ENCODE results near the gene RNPS1.

The RNPS1 gene

GRCh38 chr16:2228161-2228824 is 39.6 kb downstream of the RNPS1 start:
- peaks cover 3% of the 10 kb centered on the region for H3K36me3 ChIP-seq (ENCODE audit: control insufficient read depth, insufficient read depth, low read length)
- peaks cover 25% of the 10 kb centered on the region for H3K4me1 ChIP-seq (ENCODE audit: control insufficient read depth, insufficient read depth, low read length)
- H3K27me3 ChIP-seq (ENCODE audit: control insufficient read depth, insufficient read depth, low read length) = no peaks in the 10 kb centered on the region
- H3K9ac ChIP-seq (ENCODE audit: low read length) = no peak overlapping the region
- H3K4me3 ChIP-seq (ENCODE audit: low read length) = no peak overlapping the region
- no peaks in the 10 kb centered on the region for H3K9me3 ChIP-seq (ENCODE audit: control insufficient read depth, low read length)

- no peaks in the 10 kb centered on the region for H3K9me3 ChIP-seq (ENCODE audit: control insufficient read depth, low read length)
- no peak overlapping the region for H3K4me3 ChIP-seq (ENCODE audit: low read length)
- no peak overlapping the region for H3K9ac ChIP-seq (ENCODE audit: low read length)
- H3K36me3 ChIP-seq (ENCODE audit: control insufficient read depth, insufficient read depth, low read length) = peaks cover 3% of the 10 kb centered on the region
- H3K4me1 ChIP-seq (ENCODE audit: control insufficient read depth, insufficient read depth, low read length) = peaks cover 25% of the 10 kb centered on the region
- H3K27me3 ChIP-seq (ENCODE audit: control insufficient read depth, insufficient read depth, low read length) = no peaks in the 10 kb centered on the region
These were observed 41.0 kb downstream of the RNPS1 start for GRCh38 chr16:2226918-2227317.

- peak overlapping the region; percentile 24 for H3K9ac ChIP-seq (ENCODE audit: low read length)
These were observed 41.6 kb downstream of the RNPS1 start for GRCh38 chr16:2226245-2226793.

GRCh38 chr16:2223942-2224486 is 43.9 kb downstream of the RNPS1 start:
- H3K36me3 ChIP-seq (ENCODE audit: control insufficient read depth, insufficient read depth, low read length) = no peaks in the 10 kb centered on the region
- no peaks in the 10 kb centered on the region for H3K27me3 ChIP-seq (ENCODE audit: control insufficient read depth, insufficient read depth, low read length)
- peak overlapping the region; percentile 77 for H3K4me3 ChIP-seq (ENCODE audit: low read length)
- peak overlapping the region; percentile 93 for H3K9ac ChIP-seq (ENCODE audit: low read length)
- H3K4me1 ChIP-seq (ENCODE audit: control insufficient read depth, insufficient read depth, low read length) = peaks cover 25% of the 10 kb centered on the region
- H3K9me3 ChIP-seq (ENCODE audit: control insufficient read depth, low read length) = no peaks in the 10 kb centered on the region

More at GRCh38 chr16:2226245-2226793, 41.6 kb downstream of the RNPS1 start:
- H3K27me3 ChIP-seq (ENCODE audit: control insufficient read depth, insufficient read depth, low read length) = no peaks in the 10 kb centered on the region
- peaks cover 25% of the 10 kb centered on the region for H3K4me1 ChIP-seq (ENCODE audit: control insufficient read depth, insufficient read depth, low read length)
- no peaks in the 10 kb centered on the region for H3K9me3 ChIP-seq (ENCODE audit: control insufficient read depth, low read length)
- no peak overlapping the region for H3K4me3 ChIP-seq (ENCODE audit: low read length)
- peaks cover 3% of the 10 kb centered on the region for H3K36me3 ChIP-seq (ENCODE audit: control insufficient read depth, insufficient read depth, low read length)

GRCh38 chr16:2223221-2223941 is 44.5 kb downstream of the RNPS1 start, which contains the start of gene E4F1:
Gene E4F1, plus strand, starts transcription at chr16:2223591. Its CDS starts 23 bp downstream, at chr16:2223614.
- Histone ChIP-seq H3K36me3 (ENCODE audit: control insufficient read depth, insufficient read depth, low read length) (no peaks in the 10 kb centered on the region), H3K27me3 (ENCODE audit: control insufficient read depth, insufficient read depth, low read length) (no peaks in the 10 kb centered on the region), H3K9me3 (ENCODE audit: control insufficient read depth, low read length) (no peaks in the 10 kb centered on the region), H3K9ac (ENCODE audit: low read length) (peak within 1 kb of the TSS; percentile 93), H3K4me3 (ENCODE audit: low read length) (peak within 1 kb of the TSS; percentile 77), H3K4me1 (ENCODE audit: control insufficient read depth, insufficient read depth, low read length) (peaks cover 25% of the 10 kb centered on the region)

GRCh38 chr16:2216330-2216729 is 51.6 kb downstream of the RNPS1 start:
- Histone ChIP-seq H3K27me3 (ENCODE audit: control insufficient read depth, insufficient read depth, low read length) (no peaks in the 10 kb centered on the region), H3K36me3 (ENCODE audit: control insufficient read depth, insufficient read depth, low read length) (no peaks in the 10 kb centered on the region), H3K9ac (ENCODE audit: low read length) (no peak overlapping the region), H3K9me3 (ENCODE audit: control insufficient read depth, low read length) (no peaks in the 10 kb centered on the region), H3K4me3 (ENCODE audit: low read length) (no peak overlapping the region), H3K4me1 (ENCODE audit: control insufficient read depth, insufficient read depth, low read length) (peaks cover 22% of the 10 kb centered on the region)

- Histone ChIP-seq H3K4me3 (ENCODE audit: low read length) (peak within 1 kb of the TSS; percentile 46), H3K36me3 (ENCODE audit: control insufficient read depth, insufficient read depth, low read length) (no peaks in the 10 kb centered on the region), H3K9ac (ENCODE audit: low read length) (peak within 1 kb of the TSS; percentile 86), H3K27me3 (ENCODE audit: control insufficient read depth, insufficient read depth, low read length) (no peaks in the 10 kb centered on the region), H3K4me1 (ENCODE audit: control insufficient read depth, insufficient read depth, low read length) (peaks cover 22% of the 10 kb centered on the region), H3K9me3 (ENCODE audit: control insufficient read depth, low read length) (no peaks in the 10 kb centered on the region)
These were observed 53.3 kb downstream of the RNPS1 start, which contains the start of gene PGP for GRCh38 chr16:2214719-2214968. Gene PGP, minus strand, starts transcription at chr16:2214840. Its CDS starts 63 bp downstream, at chr16:2214777.

- Histone ChIP-seq H3K9me3 (ENCODE audit: control insufficient read depth, low read length) (no peaks in the 10 kb centered on the region), H3K4me3 (ENCODE audit: low read length) (peak overlapping the region; percentile 2), H3K9ac (ENCODE audit: low read length) (peak overlapping the region; percentile 61), H3K36me3 (ENCODE audit: control insufficient read depth, insufficient read depth, low read length) (no peaks in the 10 kb centered on the region), H3K27me3 (ENCODE audit: control insufficient read depth, insufficient read depth, low read length) (no peaks in the 10 kb centered on the region), H3K4me1 (ENCODE audit: control insufficient read depth, insufficient read depth, low read length) (peaks cover 22% of the 10 kb centered on the region)
These were observed 53.9 kb downstream of the RNPS1 start for GRCh38 chr16:2213817-2214718.

GRCh38 chr16:2212362-2213324 is 55.3 kb downstream of the RNPS1 start:
- Histone ChIP-seq H3K27me3 (ENCODE audit: control insufficient read depth, insufficient read depth, low read length) (no peaks in the 10 kb centered on the region), H3K4me3 (ENCODE audit: low read length) (no peak overlapping the region), H3K4me1 (ENCODE audit: control insufficient read depth, insufficient read depth, low read length) (peaks cover 22% of the 10 kb centered on the region), H3K36me3 (ENCODE audit: control insufficient read depth, insufficient read depth, low read length) (peaks cover 4% of the 10 kb centered on the region), H3K9ac (ENCODE audit: low read length) (peak overlapping the region; percentile 35), H3K9me3 (ENCODE audit: control insufficient read depth, low read length) (no peaks in the 10 kb centered on the region)

- Histone ChIP-seq H3K4me3 (ENCODE audit: low read length) (no peak overlapping the region), H3K27me3 (ENCODE audit: control insufficient read depth, insufficient read depth, low read length) (no peaks in the 10 kb centered on the region), H3K36me3 (ENCODE audit: control insufficient read depth, insufficient read depth, low read length) (peaks cover 4% of the 10 kb centered on the region), H3K9ac (ENCODE audit: low read length) (no peak overlapping the region), H3K9me3 (ENCODE audit: control insufficient read depth, low read length) (no peaks in the 10 kb centered on the region), H3K4me1 (ENCODE audit: control insufficient read depth, insufficient read depth, low read length) (peaks cover 22% of the 10 kb centered on the region)
These were observed 56.0 kb downstream of the RNPS1 start for GRCh38 chr16:2211923-2212347.
